Measurements from ENCODE around the gene ETV5.
"Not testable (repeated sequence)": the region's sequence is repeated elsewhere in the genome, so short reads cannot be mapped to it uniquely, and the experiment has no call there.

The ETV5 gene

DNA sequence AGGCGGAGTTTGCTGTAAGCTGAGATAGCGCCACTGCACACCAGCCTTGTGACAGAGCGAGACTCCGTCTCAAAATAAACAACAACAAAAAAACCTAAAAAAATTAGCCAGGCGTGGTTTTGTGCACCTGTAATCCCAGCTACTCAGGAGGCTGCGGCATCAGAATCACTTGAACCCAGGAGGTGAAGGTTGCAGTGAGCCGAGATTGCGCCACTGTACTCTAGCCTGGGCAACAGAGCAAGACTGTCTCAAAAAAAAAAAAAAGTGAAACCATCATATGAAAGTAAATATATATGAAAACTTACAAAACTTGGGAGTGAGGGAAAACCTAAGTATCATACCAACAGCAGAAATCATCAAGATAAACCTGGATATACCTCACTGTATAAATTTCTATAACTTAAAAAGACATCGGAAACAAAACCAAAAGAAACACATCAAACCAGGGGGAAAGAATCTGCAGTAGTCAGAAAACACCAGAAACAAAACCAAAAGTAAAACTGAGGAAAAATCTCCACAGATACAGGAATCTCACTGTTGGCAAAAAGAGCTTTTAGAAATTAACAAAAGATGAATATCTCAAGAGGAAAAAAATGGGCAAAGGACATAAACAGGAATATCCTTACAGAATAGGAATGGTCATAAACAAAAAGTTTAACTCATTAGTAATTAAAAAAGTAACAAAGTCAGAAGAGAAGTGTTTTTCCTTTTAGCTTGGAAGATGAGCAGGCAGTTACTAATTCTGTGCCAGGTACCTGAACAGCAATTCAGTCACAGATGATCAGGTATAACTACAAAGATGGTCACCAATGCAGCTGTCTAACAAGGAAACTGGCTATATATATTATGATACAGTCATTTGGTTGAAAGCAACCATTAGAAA, 41.3 kb downstream of the ETV5 start:
- DNase-seq (ENCODE audit: low spot score): no peak

DNA sequence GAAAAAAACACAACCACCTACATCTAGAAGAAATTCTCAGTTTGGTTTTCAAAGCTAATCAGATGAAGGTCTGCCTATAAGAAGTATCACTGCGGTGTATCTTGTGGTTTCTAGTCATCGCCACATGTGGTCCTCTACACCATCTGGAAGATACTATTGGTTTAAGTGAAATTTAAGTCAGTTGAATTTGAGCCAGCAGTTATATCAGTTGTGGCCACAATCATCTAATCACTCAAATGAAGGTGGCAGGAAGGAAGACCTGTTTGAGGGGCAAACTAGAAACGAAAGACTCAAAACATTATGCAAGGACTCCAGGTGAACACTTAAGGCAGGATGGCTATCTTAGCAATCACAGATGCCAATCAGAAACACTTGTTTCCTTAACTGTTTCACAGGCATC, 48.7 kb downstream of the ETV5 start:
- no peak for DNase-seq (ENCODE audit: low spot score)

DNA sequence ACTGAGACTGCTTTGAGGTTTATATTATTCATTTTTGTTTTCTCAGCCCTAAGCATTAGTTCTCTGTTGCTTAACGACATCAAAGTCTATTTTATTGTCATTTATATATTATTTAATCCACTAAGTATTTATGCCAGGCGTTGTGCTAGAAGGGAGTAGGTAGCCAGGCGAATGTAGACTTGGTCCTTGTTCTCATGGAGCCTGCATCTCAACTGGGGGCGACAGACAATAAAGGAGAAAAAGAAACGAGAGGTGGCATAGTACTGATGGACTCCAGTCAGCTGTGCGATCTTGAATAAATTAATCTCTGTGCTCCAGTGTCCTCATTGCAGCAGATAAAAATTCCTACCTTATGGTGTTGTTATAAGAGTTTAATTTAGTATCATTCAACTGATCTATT, 49.7 kb downstream of the ETV5 start:
- DNase-seq (ENCODE audit: low spot score): no peak

DNA sequence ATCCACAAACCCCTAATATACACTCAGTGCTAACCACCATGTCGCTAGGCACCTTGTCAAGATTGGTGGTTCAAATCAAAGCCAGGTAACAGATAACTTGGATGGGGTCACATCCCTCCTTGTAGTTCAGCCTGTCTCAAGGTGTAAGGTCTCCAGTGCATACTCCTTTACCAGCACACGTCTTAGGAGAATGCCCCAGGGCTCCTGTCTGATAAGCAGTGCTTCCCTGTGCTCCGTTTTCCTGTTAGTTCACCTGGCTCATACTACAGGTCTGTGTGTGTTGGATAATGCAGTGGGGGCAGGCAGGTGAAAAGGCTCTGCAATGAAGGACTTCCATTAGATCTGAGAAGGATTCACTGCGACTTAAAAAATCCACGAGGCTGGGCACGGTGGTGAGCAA, 50.7 kb downstream of the ETV5 start:
- DNase-seq (ENCODE audit: low spot score): no peak

DNA sequence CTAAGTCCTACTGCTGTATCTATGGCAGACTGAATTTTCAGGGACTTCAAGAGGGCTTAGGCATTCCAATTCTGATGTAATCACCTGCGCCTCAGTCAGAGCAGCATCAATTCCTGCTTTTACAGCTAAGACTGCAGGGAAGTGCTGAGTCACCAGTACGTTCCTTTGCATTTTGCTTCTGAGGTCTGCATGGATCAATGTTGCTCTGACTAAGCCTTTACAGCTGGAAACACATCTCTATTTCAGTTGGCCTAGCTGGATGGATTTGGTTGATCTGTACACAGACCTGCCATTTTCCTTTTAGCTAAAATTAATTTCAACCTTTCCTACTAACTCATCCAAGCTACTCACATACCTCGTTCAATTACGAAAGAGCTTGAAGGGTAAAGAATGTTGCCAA, 51.3 kb downstream of the ETV5 start:
- peak; percentile 35 for DNase-seq (ENCODE audit: low spot score)

DNA sequence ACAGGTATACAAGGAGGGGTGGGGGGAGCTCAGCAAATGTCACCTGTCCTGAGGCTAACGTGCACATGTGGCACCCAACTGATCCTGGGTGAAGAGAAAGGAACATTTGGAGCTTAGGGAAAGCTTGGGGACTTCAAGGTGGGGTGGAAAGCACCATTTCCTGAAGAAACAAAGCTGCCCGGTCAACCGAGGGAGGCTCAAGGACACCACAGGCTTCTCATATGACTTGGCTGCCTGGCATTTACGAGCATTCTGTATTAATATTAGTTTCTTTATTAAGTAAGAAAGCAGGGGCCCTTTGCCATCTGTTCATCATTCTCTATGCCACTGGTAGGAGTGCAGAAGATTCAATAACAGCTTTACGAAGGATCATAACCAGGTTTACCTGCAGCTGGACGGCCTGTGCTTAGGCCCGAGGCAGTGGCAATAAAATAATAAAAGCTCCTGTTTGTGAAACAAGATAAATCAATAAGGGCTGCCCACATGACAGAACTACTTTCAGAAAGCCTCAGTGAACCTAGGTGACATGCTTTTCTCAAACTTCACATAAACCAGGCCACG, 54.0 kb downstream of the ETV5 start:
- DNase-seq (ENCODE audit: low spot score): no peak

DNA sequence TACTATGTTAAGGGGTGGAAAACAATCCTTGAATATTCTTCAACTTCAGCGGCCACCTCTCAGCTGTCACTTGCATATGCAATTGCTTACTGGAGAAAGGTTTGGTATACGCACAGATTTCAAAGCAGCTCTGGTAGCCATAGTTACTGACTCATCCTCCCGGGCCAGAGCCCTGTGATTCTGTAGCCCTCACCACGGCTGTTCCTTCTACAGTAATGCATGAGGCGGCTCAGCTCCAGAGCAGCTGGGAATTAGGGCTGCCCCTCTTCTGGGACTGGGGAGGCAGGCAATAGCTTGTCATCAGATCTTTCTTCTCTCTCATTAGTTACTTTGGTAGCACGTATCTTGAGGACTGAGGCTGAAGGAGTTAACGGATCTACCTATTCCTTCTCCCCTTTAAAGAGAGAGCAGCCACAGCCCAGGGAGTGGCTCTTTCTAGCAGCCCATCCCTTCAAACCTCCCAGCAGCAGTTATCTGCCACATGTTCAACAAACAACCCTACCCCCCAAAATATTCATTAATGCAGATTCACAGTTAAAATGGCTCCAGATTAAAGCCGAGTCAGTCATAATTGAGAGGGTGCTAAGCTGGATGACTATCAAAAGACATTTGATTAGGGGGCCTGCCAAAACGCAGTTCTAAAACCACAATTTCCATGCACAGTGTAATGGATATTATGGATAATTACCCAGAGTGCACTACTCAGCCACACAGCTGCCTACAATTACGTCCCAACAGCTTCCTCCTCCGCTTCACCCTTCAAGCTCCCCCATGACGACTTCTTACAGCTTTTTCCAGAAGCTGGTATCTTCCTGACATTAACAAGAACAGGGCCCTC, 54.7 kb downstream of the ETV5 start:
- DNase-seq (ENCODE audit: low spot score): no peak

DNA sequence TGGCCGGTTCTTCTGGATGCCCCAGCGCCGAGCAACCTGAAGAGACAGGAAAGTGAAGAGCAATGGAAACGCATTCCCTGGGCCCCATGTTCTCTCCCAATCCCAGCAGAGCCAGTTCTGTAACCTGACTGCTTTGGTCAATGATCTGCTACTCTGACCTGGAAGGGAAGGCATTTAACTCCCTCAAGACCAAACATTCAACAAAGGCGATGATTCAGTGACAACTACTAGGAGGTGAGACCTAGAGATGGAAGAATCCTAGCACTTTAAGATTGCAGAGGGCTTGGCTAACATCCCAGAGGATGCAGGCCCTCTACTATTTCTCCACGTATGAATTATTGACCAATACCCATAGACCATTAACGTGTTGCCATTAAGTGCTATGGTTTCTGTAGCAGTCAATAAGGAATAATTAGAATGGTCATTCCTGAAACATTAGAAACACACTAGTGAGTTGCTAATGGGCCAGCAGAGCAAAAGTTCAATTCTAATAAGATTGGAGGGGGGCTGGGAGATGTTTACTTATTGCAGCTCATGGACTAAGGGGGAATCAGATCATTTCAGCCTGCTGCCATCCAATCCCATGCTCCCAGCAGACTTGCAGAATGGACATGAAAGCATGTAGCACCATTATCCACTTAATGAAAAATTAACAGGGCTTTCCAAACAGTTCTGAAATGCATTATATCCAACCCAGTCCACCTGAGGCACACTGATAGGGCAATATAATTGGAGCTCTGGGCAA, 56.6 kb downstream of the ETV5 start:
- DNase-seq (ENCODE audit: low spot score): no peak

DNA sequence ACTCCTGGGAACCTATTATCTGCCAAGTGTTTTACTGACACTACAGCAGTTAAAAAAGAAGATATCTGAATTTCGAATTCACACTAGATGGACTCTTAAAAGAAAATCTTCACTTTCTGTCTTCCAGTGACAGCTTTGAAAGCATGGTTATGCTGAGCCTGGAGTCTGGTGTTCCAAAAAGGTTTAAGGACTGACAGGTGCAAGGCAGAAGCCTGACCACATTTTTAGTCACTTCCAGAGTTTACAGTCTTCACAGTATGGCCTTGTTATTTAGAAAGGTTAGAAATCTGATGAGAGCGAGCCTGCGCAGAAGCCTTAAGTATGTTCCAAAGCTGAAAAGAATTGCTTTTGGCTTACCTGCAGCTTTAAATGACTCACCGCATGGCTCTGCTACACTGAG, 59.9 kb downstream of the ETV5 start:
- no peak for DNase-seq (ENCODE audit: low spot score)

DNA sequence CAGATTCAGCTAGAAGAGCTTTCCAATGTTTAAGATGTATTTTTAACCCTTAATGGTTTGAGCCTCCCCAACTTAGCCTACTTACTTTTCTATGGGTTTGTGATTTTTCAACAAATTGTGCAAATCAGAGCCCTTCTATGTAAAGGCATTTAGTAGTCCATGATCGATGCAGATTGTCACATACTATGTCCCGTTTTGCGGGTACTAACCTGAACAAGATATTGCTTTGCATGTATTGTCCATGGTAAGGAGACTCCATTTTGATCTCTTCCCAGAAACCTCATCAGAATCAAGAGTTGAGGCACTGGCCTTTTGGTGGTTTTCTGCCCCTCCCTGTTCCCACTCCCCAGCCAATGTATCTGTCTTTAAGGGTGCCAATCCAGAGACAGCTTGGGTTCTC, 60.8 kb downstream of the ETV5 start:
- no peak for DNase-seq (ENCODE audit: low spot score)

DNA sequence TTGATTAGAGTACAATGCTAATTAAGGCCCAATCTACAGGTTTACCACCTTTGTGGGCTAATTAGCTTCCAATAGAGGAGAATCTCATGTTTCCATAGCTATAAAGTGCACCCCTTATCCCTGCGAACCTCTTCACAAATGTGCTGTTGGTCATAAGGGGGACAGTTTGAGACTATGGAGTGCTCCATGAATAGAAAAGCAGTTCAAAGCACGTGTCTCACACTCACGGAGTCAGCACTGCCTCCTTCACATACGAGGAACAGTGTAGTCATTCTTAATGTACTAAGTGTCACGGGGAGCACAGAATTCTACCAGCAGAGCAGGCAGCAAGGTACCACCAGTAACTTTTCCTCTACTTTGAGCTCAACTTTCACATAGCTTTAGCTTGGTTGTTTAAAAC, 62.1 kb downstream of the ETV5 start:
- DNase-seq (ENCODE audit: low spot score): no peak

DNA sequence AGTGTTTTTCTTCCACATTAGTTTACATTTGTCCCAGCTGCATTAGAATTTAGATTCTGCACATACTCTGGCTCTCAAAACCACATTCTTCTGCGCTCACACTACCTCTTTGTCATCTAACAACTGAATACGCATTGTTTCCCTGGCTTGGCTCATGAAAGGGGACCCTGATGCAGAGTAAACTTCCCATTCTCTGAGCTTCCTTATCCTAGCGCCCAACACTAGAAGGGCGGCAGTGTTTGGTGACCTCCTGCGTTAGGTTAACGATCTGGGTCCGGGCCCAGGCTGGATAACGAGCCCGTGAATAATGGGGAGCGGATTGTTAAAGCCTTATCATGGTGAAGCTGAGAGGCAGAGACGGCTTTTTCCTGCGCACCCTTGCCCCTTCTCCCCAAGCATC, 63.9 kb downstream of the ETV5 start:
- DNase-seq (ENCODE audit: low spot score): no peak

DNA sequence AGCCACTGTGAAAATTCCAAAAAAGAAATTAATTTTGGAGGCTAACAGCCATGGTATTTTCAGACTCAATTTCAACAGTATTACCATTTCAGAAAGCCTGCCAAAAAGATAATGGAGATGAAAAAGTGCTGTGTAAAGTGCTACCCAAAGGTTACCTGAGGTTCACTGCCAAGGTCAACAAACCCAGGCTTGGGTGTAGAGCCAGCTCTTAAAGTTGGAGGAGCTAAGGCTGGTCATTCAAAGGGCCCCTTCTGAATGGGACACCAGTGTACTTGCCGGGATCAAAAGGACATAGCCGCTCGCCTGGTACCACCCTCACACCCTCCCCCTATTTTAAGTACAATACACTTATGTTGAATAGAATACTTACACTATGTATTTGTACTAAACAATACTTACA, 64.5 kb downstream of the ETV5 start:
- DNase-seq (ENCODE audit: low spot score): no peak

DNA sequence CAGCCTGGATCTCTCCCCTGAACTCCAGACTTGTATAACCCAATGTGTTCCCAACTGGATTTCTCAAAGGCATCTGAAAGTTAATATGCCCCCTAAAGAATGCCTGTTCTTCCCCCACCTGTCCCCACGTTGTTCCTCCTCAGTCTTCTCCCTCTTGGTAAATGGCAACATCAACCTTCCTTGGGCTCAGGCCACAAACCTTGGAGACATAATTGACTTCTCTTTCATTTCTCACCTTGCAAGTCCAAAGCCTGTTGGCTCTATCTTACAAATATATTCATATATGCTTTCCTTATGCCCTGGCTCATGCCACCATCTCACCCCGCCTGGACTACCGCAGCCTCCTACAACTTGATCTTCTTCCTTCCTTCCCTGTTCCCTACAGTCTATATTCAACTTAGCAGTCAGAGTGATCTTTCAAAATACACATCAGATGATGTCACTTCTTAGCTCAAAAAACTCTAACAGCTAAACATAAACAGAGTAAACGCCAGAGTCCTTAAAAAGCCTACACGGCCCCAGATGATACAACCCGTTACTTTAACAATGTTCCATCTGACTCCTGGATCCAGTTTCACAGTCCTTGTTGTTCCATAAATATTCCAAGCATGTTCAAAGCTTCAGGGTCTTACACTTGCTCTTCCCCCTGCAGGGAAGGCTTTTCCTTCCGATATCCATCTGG, 66.2 kb downstream of the ETV5 start:
- DNase-seq (ENCODE audit: low spot score): no peak

DNA sequence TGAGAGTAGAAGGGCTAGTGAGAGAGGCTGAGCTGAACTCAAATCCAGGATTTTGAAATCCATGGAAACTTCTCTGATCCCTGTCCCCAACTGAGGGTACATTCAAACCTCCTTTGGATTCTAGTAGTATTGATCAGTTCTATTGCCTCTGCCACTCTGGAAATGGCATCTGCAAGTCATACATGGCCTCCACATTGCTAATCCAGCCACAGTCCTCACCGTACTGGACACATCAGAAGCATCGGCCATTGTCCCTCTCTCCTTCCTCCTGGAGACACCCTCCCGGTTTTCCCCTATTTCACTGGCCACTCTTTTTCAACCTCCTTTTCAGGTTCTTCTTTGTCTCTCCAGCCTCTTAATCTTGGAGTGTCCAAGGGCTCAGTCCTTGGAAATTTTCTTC, 66.9 kb downstream of the ETV5 start:
- DNase-seq (ENCODE audit: low spot score): no peak

DNA sequence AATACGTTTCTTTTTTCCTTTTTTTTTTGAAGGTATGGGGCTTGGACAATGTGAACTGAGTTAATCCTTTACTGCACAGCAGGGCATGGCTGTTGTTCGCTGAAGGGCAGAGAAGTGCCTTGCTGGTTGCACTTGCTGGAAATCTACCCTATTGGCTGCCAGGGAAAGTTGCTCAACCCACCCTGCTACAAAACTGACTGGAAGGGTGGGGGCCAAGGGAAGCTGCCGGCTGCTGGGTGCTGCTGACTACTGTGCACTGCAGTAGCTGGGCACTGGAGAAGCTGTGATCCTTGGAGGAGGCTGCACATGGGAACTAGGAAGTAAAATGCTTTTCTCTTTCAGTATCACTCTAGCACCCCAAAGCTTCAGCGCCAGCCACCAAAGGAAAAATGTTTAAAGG, 70.5 kb downstream of the ETV5 start:
- DNase-seq (ENCODE audit: low spot score): no peak

DNA sequence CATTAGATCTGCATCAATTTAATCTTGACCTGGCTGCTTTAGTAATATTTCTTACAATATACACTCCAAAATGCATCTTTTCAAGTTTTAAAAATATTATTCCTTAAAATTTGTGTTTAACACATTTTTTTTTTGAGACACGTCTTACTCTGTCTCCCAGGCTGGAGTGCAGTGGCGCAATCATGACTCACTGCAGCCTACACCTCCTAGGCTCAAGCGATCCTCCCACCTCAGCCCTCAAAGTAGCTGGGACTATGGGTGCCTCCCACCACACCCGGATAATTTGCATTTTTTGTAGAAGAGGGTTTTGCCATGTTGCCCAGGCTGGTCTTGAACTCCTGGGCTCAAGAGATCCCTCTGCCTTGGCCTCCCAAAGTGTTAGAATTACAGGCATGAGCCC, 73.6 kb downstream of the ETV5 start:
- no peak for DNase-seq (ENCODE audit: low spot score)

DNA sequence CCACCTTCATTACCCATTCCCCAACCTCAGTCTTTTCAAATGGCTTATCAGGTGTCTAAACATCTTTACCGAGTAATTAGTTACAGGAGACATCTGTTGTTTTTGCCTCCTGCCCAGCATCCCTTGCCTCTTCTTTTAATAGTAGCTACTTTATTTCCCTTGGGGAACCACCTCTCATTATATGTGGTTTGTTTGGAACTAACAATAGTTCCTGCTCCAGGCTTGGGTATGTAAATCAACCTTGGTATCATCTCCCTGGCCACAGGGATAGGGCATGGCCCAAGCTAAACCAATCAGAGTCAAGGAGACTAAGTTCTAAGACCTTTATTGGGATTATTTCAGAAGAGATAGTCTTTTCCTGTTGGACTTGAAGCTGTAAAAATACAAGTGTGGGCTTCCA, 76.6 kb downstream of the ETV5 start:
- DNase-seq (ENCODE audit: low spot score): no peak

DNA sequence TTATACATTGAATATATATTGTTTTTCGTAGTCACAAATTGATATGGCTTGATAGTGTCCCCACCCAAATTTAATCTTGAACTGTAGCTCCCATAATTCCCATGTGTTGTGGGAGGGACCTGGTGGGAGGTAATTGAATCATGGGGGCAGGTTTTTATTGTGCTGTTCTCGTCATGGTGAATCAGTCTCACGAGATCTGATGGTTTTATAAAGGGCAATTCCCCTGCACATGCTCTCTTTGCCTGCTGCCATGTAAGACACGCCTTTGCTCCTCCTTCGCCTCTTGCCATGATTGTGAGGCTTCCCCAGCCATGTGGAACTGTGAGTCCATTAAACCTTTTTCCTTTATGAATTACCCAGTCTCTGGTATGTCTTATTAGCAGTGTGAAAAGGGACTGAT, 82.9 kb downstream of the ETV5 start:
- DNase-seq (ENCODE audit: low spot score): not testable (repeated sequence)

DNA sequence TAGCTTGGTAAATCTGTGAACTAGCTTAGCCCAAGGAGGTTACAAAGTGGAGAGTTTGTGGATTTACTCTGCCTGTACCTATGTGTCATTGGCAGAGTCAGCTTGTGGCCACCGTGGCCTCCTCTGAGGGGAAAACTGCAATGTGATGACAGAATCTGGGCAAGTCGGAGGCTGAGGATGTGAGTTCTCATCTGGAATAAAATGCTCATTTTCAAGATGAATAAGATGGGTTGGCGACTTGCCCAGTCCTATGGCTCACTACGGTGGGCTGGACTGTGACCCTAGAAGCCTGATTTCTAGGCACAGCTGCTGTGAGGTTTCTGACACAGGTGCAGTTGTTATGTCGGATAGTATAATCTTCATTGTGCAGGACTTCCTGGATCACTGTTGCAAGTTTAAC, 83.7 kb downstream of the ETV5 start:
- no peak for DNase-seq (ENCODE audit: low spot score)

DNA sequence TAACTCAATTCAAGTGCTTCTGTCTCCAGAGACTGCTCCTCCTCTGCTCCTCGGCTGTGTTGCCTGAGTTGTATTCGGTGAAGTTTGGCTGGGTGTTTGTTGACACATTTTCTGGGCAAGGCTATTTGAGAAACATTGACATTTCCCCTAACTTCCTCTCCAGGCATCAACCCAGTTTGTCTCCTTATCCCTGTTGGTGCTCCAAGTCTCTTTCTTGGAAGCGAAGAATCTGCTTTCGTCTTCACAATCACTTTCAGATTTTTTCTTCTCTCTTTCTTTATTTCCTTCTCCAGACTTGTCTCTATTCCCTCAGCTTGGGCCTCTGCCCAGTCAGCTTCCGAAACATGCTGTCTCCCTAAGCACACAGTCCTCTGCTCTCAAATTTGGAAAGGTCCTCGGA, 84.7 kb downstream of the ETV5 start:
- peak; percentile 24 for DNase-seq (ENCODE audit: low spot score)

DNA sequence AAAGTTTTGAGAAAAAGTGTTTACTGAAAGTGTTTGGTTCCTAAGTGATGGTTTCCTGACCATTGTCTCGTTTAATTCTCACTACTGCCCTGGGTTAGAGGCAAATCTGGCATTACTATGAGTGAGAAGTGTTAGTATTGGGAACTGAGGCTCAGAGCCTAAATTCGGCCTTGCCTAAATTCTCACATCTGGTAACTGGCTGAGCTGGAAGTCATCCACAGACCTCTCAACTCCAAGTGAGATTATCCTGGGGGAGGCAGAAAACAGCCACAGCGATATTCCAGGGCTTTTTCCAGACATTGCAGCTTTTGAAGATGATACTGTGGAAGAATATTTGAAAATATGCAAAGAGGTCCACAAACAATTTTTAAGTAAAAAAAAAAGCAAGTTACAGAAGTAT, 86.0 kb downstream of the ETV5 start:
- DNase-seq (ENCODE audit: low spot score): no peak

Measured in GM03348 (cell line).